Measurements from ENCODE around the gene SLC39A10. TPM values are rescaled to one million over a fixed set of nuclear protein-coding genes. Genes with fewer than 3 reads are reported as not detected.
A peak's percentile ranks its signal among the peaks of the same experiment; 100 is the strongest.
"Not testable (repeated sequence)": the region's sequence is repeated elsewhere in the genome, so short reads cannot be mapped to it uniquely, and the experiment has no call there.

Gene SLC39A10
- total RNA-seq, 1 experiment from 2014 or later: 19.1 TPM

DNA sequence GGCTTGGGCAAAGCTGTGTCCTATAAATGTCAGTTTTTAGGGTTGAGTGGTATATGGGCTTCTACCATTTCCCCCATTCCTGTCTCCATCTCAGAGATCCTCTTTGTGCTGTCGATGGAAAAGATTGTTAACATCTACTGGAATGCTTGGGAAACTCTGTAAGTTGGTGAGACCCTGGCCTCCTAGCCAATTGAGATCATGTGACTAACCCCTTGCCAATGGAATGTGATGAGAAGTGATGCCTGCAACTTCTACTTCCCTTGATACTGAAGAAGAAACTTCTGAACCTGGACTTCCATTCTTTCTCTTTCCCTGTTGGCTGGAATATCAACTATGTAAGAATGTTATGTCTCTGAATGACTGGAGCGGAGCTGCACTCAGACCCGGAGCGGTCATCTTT, 14.5 kb downstream of the SLC39A10 start:
- DNase-seq (ENCODE audit: low spot score): no peak

DNA sequence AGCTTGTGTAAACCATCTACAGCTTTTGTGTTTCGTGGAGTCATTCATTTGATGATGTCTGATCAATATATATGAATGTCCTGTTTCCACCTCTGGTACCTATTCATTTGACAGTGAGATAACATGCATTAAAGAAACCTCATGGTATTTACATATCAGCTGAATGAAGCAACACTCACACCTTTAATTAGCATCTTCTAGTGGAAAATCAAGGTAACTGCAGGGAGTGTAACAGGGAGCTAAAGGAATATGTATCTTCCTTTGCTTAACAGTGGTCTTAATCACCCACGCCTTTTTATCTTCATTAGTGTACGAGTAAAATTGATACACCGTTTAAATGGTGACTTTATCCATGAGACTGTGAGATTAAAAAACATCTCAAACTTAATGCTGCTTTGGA, 15.6 kb downstream of the SLC39A10 start:
- DNase-seq (ENCODE audit: low spot score): no peak

DNA sequence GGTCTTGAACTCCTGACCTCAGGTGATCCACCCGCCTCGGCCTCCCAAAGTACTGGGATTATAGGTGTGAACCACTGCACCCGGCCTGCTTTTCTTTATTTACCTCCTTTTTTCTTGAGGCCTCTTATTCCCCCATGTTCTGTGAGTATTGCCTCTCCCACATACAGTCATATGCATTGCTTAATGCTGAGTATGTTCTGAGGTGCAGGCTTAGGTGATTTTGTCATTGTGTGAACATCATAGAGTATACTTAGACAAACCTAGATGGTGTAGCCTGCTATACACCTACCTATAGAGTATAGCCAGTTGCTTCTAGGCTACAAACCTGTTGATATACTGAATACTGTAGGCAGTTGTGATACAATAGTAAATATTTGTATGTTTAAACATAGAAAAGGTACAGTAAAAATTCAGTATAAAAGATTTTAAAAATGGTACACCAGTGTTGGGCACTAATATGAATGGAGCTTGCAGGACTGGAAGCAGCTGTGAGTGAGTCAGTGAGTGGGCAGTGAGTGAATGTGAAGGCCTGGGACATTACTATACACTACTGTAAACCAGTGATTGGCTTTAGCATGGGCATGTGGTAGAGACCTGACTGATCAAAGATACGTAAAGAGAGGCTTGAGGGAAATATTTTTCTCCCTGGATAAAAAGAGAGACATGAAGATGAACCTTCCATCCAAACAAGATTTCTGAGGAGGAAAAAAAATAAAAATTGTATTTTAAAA, 17.6 kb downstream of the SLC39A10 start:
- no peak for DNase-seq (ENCODE audit: low spot score)

DNA sequence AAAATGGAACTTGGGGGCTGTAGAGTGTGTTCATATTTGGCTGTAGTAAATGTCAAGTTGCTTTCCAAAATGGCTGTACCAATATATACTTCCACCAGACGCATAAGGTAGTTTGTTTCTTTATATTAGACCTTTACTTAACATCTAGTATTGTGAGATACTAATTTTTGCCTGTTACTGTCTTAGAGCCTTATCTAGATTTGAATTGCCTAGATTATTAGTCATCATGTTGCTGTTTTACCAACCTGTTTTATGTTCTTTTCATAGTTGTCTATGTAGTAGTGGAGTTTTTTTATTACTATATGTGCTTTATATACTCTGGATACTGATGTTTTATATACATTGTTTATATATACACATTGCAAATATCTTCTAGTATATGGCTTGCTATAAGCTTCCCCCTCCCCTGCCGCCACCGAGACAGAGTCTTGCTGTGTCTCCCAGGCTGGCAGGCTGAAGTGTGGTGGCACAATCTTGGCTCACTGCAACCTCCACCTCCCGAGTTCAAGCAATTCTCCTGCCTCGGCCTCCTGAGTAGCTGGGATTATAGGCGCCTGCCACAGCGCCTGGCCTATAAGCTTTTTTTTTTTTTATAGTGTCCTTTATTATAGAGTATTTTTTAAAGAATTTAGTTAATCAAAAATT, 18.9 kb downstream of the SLC39A10 start:
- DNase-seq (ENCODE audit: low spot score): no peak

DNA sequence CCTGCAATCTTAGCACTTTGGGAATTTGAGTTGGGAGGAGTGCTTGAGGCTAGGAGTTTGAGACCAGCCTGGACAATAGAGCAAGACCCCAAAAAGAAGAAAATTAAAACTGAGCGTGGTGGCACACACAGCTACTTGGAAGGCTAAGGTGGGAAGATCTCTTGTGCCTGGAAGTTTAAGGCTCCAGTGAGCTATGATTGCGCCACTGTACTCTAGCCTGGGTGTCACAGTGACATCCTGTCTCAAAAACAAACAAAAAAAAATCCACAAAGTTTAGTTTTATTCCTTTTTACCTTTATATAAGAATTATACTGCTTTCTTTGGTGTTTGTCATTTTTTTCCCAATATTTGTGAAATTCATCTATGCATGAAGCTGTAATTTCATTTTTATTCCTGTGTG, 20.3 kb downstream of the SLC39A10 start:
- no peak for DNase-seq (ENCODE audit: low spot score)

DNA sequence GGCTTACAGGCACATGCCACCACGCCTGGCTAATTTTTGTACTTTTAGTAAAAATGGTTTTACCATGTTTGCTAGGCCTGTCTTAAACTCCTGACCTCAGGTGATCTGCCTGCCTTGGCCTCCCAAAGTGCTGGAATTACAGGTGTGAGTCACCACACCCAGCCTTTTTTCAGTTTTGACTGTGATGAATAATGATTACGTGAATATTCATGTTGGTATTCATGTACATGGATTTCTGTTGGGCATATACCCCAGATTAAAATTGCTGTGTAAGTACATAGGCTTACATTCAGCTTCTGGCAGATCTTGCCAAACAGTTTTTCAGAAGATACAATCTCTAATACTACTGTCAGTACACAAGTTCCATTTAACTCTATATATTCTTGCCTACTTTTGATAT, 20.9 kb downstream of the SLC39A10 start:
- DNase-seq (ENCODE audit: low spot score): no peak

DNA sequence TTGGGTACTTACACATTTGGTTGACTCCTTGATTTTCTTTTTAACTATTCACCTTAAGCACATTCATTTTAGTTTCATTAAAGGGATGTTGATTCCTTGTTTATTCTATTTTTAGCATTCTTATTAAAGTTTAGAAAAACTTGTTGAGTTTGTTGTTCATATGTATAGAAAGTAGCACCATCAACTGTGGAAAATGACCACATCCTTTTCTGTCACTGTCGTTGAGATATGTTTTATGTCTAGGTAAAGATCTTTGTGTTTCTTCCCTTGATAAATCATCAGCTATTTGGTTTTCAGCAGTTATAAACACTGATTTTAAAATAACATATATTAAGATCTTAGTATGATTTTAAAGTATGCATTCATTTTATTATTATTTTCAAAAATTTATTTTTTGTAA, 25.1 kb downstream of the SLC39A10 start:
- DNase-seq (ENCODE audit: low spot score): no peak

DNA sequence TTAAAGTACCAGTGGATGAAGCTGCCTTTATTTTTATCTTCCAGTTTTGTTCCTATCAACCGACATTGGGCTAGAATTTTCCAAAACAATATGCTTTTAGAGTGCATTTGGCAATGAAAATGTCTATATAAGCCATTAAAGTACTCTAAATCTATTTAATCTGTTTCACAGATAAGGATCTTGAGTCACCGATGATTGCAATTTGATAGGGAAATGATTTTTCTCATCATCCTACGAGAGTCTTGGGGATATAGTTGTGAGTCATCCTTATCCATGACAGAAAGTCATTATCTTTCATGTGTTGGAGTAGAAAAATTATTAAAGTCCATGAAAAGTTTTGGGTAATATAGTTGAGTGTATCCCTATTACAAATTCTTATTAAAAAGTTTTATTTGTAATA, 26.1 kb downstream of the SLC39A10 start:
- DNase-seq (ENCODE audit: low spot score): no peak

DNA sequence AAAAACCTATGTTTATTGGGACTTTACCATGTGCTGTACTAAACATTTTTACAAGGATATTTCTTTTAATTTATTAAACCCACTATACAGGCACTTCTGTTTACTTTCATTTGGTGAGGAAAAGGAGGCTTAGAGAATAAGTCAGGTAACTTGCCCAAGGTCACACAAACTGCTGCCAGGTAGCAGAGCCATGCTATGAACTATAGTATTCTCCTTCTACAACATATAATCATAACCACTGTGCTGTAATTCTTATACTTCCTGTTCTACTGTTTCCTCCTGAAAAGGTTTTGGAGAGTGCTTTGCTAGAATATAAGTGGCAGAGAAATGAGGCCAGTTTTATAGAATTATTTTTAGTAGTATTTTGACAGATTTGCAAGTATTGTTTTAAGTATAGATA, 29.5 kb downstream of the SLC39A10 start:
- DNase-seq (ENCODE audit: low spot score): no peak

DNA sequence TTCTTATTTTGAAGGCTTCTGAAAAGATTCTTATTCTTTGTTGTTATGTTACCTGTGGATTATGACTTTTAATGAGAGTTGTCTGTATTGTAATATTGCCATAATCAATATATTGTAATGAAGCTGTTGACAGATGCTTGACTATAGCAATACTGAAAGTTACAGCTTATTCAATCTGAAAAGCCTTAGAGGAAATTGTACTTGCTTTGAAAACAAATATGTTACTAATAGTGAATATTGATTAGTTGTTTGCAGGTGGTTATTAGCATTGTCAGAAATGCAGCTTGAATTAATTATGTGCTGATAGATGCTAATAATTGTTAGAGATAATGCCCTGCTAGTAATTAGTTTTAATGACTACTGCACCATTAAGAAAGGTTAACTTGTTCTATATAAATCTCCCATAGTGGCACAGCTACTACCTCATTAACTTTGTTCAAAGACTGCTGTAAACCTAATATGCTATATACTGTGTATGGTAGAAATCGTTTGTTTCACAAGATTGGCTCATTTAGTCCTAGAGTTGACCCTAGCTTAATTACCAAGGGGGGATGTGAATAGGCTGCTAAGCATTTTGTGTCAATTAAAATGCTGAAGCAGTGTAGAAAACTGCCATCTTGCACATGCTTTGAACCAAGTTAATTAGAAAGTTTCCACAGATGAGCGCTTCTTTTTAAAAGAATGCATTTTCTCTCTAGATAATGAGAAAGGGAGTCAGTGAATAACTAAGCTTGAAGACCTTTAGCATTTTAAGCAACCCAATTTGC, 30.5 kb downstream of the SLC39A10 start:
- DNase-seq (ENCODE audit: low spot score): no peak

DNA sequence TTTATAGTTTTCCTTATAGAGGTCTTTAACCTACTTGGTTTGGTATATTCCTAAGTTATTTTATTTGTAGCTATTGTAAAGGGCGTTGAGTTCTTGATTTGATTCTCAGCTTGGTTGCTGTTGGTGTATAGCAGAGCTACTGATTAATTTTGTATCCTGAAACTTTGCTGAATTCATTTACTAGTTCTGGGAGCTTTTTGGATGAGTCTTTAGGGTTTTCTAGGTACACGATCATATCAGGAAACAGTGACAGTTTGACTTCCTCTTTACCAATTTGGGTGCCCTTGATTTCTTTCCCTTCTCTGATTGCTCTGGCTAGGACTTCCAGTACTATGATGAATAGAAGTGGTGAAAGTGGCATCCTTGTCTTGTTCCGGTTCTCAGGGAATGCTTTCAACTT, 35.5 kb downstream of the SLC39A10 start:
- DNase-seq (ENCODE audit: low spot score): not testable (repeated sequence)

DNA sequence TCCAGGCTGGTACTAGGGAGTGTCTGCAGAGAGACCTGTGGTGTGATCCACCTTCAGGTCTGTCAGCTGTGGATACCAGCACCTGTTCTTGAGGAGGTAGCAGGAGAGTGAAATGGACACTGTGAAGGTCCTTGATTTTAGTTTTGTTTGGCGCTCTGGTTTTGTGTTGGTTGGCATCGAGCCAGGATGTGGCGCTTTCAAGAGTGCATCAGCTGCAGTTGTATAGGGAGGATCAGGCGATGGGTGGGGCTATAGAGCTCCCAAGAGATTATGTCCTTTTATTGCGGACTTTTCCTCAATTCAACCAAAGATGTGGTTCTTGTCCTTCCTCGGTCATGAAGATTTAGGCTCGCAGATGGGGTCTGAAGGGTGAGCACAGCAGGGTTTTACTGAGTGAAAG, 37.5 kb downstream of the SLC39A10 start:
- DNase-seq (ENCODE audit: low spot score): no peak

DNA sequence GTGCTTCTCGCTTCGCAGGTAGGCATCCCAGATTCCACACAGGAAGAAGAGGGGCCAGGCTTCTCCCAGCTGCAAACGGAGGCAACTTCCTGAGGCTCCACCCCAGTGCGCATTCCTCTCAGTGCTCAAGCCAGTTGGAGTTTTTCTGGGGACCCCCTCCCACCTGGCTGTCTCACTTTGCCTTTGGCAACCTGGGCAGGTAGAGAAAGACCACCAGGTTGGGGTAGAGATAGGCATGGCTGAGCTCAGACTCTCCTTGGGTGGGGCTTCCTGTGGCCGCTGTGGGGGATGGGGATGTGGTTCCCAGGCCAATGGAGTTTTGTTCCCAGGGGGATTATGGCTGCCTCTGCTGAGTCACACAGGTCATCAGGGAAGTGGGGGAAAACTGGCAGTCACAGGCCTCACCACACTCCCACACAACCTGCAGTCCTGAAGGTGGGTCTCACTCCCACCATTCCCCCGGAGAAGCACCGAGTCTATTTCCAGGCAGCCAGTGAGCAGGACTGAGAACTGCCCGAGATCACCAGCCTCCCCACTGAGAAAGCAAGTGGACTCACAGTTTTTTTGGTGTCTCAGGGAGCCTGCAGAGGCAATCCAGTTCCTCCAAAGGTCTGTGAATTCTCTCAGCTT, 38.1 kb downstream of the SLC39A10 start:
- DNase-seq (ENCODE audit: low spot score): no peak

DNA sequence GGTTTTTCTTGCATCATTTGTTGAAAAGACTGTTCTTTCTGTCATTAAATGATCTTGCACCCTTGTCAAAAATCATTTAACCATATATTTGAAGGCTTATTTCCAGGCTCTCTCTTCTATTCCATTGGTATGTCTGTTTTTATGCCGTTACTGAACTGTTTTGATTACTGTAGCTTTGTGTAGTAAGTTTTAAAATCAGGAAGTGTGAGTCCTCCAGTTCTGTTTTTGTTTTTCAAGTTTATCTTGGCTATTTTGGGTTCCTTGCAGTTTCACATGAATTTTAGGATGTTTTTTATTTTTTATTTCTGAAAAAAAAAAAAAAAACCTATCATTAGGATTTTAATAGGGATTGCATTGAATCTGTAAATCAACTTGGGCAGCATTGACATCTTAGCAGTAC, 39.0 kb downstream of the SLC39A10 start:
- DNase-seq (ENCODE audit: low spot score): no peak

DNA sequence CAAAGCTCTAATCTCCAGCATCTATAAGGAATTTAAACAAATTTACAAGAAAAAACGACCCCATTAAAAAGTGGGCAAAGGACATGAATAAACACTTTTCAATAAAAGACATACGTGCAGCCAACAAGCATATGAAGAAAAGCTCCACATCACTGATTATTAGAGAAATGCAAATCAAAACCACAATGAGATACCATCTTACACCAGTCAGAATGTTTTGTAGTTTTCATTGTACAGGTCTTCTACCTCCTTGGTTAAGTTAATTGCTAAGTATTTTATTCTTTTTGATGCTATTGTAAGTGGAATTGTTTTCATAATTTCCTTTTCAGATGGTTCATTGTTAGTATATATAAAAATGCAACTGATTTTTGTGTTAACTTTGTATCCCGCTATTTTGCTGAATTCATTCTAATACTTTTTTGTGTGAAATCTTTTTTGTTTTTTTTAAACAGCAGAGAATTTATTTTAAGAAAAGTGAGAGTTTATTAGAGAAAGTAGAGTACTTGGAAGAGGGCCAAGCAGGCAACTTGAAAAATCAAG, 40.7 kb downstream of the SLC39A10 start:
- no peak for DNase-seq (ENCODE audit: low spot score)

DNA sequence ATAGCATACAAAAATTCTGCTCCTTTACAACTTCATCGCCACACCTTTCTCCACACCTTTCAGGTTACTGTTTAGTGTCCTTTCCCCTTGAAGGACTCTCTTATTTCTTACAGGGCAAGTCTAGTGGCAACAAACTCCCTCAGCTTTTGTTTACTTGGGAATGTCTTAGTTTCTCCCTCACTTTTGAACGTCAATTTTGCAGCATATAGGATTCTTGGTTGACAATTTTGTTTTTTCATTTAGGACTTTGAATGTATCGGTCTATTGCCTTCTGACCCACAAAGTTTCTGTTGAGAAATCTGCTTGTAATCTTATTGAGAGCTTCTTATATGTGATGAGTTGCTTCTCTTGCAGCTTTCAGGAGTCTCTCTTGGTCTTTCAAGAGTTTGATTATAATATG, 43.5 kb downstream of the SLC39A10 start:
- DNase-seq (ENCODE audit: low spot score): no peak

DNA sequence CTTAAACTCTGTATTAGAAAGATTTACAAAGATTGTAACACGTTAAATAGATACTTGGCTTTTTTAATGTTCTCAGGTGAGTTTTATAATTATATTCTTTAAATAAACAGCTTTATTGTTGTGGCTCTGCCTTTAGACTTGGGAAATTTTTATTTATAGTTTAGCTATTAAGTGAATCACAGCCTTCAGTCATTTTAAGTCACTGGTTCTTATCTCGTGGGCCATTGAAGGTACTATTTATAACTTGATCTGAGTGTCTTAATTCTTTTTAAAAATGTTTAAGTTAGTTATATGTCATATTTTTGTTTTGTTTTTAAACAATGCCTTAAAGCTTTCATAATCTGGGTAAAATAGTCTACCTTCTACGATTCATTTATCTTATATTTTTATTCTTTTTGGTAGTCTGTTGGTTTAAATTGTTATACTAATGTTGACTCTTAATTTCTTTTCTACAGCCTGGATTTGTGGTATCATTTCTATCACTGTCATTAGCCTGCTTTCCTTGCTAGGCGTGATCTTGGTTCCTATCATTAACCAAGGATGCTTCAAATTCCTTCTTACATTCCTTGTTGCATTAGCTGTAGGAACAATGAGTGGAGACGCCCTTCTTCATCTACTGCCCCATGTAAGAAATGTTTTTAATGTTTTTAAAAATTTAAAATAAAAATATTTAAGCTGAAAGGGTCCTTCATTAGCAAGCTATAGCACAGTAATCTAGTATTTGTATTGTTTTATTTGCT, 49.3 kb downstream of the SLC39A10 start:
- no peak for DNase-seq (ENCODE audit: low spot score)

DNA sequence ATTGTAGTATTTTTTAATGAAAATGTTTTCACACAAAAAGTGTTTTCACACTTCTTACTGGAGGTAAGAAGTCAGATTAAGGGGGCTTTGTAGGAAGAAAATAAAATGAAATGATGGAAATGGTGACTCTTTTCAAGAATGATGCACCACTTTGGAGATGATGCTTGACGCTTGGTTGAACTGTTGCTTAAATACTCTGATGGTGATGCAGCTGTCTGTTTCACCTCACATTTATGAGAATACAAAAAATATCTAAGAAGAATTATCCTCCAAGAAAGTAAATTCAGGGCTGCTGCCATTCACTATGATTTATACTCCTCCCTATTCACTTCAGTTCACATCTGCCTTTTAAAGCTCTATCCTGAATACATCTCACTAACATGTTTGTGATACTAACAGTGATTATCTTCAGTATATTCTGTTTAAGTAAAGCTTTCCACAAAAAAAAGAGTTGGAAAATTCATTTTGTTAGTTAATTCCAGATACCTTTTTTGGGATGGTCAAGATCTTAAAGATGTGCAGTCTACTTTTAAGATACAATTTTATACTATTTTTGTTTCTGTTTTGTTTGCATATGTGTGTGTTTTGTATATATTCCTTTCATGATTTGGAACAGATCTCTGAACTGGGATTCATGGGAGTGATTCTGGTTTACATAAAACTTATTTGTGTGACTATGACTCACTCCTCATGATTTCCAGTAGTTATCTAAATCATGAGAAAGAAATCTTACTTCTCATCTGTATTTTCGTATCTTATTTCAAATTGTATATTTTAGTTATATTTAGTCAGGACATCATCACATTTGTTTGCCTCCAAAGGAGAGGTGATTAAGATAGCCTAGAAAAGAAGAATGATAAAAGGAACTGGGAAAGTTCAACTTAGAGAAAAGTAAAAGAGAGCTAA, 53.1 kb downstream of the SLC39A10 start:
- DNase-seq (ENCODE audit: low spot score): peak; percentile 47

DNA sequence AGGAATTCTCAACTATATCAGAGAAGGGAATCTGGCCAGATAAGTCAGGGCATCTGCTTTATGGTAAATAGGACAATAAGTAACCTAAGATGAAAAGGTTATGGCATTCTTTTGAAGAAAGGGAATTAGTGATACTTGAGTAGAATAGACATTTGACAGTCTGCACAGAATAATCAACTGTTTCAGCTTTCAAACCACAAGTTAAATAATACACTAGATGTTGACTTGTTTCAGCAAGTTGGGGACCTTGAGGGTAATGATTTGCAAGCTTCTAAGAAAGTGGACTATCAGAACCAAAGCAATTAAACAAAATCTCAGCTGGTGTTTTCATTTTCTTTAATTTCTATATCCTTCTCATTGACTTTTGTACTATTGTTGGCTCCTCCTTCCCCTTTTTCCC, 54.5 kb downstream of the SLC39A10 start:
- no peak for DNase-seq (ENCODE audit: low spot score)

DNA sequence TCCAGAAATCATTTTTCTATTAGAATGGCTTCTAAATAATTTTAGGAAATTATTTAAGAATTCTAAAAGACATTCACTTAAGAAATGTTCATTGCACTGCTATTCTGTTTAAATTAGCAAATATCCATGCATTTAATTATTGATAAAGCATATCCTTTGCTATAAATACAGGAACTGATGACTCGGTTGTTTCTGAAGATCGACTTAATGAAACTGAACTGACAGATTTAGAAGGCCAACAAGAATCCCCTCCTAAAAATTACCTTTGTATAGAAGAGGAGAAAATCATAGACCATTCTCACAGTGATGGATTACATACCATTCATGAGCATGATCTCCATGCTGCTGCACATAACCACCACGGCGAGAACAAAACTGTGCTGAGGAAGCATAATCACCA, 59.4 kb downstream of the SLC39A10 start:
- DNase-seq (ENCODE audit: low spot score): no peak

Data from H4 (cell line).